ENCODE data around the gene ATP1A1.

Gene ATP1A1

GRCh38 chr1:116431870-116432500 lies 58.9 kb downstream of the ATP1A1 start (continued):
- TF ChIP-seq, protein P1, sequence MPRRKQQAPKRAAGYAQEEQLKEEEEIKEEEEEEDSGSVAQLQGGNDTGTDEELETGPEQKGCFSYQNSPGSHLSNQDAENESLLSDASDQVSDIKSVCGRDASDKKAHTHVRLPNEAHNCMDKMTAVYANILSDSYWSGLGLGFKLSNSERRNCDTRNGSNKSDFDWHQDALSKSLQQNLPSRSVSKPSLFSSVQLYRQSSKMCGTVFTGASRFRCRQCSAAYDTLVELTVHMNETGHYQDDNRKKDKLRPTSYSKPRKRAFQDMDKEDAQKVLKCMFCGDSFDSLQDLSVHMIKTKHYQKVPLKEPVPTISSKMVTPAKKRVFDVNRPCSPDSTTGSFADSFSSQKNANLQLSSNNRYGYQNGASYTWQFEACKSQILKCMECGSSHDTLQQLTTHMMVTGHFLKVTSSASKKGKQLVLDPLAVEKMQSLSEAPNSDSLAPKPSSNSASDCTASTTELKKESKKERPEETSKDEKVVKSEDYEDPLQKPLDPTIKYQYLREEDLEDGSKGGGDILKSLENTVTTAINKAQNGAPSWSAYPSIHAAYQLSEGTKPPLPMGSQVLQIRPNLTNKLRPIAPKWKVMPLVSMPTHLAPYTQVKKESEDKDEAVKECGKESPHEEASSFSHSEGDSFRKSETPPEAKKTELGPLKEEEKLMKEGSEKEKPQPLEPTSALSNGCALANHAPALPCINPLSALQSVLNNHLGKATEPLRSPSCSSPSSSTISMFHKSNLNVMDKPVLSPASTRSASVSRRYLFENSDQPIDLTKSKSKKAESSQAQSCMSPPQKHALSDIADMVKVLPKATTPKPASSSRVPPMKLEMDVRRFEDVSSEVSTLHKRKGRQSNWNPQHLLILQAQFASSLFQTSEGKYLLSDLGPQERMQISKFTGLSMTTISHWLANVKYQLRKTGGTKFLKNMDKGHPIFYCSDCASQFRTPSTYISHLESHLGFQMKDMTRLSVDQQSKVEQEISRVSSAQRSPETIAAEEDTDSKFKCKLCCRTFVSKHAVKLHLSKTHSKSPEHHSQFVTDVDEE (CRISPR knock-in tag; IDR thresholded peaks at IDR 0.05): no peak
- no peak for TF ChIP-seq ZFP30 (CRISPR knock-in tag; IDR thresholded peaks at IDR 0.05)
- no peak for TF ChIP-seq CREB5 (CRISPR knock-in tag; IDR thresholded peaks at IDR 0.05; ENCODE audit: low read depth)
- TF ChIP-seq ESRRG (CRISPR knock-in tag; IDR thresholded peaks at IDR 0.05): no peak

- no peak for TF ChIP-seq CREB5 (CRISPR knock-in tag; IDR thresholded peaks at IDR 0.05; ENCODE audit: low read depth)
- TF ChIP-seq RARB (CRISPR knock-in tag; IDR thresholded peaks at IDR 0.05): no peak
- no peak for TF ChIP-seq PPARA (CRISPR knock-in tag; IDR thresholded peaks at IDR 0.05; ENCODE audit: borderline replicate concordance)
- TF ChIP-seq, protein P2, sequence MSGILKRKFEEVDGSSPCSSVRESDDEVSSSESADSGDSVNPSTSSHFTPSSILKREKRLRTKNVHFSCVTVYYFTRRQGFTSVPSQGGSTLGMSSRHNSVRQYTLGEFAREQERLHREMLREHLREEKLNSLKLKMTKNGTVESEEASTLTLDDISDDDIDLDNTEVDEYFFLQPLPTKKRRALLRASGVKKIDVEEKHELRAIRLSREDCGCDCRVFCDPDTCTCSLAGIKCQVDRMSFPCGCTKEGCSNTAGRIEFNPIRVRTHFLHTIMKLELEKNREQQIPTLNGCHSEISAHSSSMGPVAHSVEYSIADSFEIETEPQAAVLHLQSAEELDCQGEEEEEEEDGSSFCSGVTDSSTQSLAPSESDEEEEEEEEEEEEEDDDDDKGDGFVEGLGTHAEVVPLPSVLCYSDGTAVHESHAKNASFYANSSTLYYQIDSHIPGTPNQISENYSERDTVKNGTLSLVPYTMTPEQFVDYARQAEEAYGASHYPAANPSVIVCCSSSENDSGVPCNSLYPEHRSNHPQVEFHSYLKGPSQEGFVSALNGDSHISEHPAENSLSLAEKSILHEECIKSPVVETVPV (CRISPR knock-in tag; IDR thresholded peaks at IDR 0.05): no peak
- no peak for TF ChIP-seq ZNF70 (CRISPR knock-in tag; IDR thresholded peaks at IDR 0.05)
- TF ChIP-seq ZNF8 (CRISPR knock-in tag; IDR thresholded peaks at IDR 0.05): no peak
- ATAC-seq: no peak
These were observed 59.7 kb downstream of the ATP1A1 start for GRCh38 chr1:116432655-116433265.

GRCh38 chr1:116433275-116434257 lies 60.5 kb downstream of the ATP1A1 start:
- no peak for ATAC-seq
- no peak for TF ChIP-seq ZC3H10 (CRISPR knock-in tag; IDR thresholded peaks at IDR 0.05)
- TF ChIP-seq ZNF70 (CRISPR knock-in tag; IDR thresholded peaks at IDR 0.05): no peak
- no peak for TF ChIP-seq PPARA (CRISPR knock-in tag; IDR thresholded peaks at IDR 0.05; ENCODE audit: borderline replicate concordance)
- TF ChIP-seq ZNF8 (CRISPR knock-in tag; IDR thresholded peaks at IDR 0.05): no peak
- no peak for TF ChIP-seq TCF4 (CRISPR knock-in tag; IDR thresholded peaks at IDR 0.05; ENCODE audit: borderline replicate concordance)
- no peak for TF ChIP-seq OSR1 (CRISPR knock-in tag; IDR thresholded peaks at IDR 0.05)
- TF ChIP-seq RARB (CRISPR knock-in tag; IDR thresholded peaks at IDR 0.05): no peak
- no peak for TF ChIP-seq PATZ1 (CRISPR knock-in tag; IDR thresholded peaks at IDR 0.05; ENCODE audit: borderline replicate concordance)

DNA sequence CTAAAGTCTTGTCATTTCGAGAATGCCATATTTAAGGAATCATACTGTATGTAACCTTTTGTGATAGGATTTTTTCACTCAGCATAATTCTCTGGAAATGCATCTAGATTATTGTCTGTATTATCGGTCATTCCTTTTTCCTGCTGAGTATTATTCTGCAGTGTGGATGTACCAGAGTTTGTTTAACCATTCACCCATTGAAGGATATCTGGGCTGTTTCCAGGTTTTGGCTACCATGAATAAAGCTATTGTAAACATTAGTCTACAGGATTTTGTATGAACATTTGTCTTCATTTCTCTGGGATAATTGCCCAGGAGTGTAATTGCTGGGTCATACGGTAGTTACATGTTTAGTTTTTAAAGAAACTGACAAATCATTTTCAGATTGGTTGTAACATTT lies 61.8 kb downstream of the ATP1A1 start:
- TF ChIP-seq ZNF8 (CRISPR knock-in tag; IDR thresholded peaks at IDR 0.05) (peak; percentile 89), ZC3H10 (CRISPR knock-in tag; IDR thresholded peaks at IDR 0.05) (no peak), TCF4 (CRISPR knock-in tag; IDR thresholded peaks at IDR 0.05; ENCODE audit: borderline replicate concordance) (no peak), PPARA (CRISPR knock-in tag; IDR thresholded peaks at IDR 0.05; ENCODE audit: borderline replicate concordance) (no peak), ESRRG (CRISPR knock-in tag; IDR thresholded peaks at IDR 0.05) (no peak)
- no peak for ATAC-seq
